ENCODE results near the gene UBE2J1.
"Not testable (repeated sequence)": the region's sequence is repeated elsewhere in the genome, so short reads cannot be mapped to it uniquely, and the experiment has no call there.

Gene UBE2J1

GRCh38 chr6:89317067-89317466 lies 35.5 kb downstream of the UBE2J1 start:
- Mint-ChIP-seq H3K36me3 (ENCODE audit: low read depth) (peaks cover 15% of the 10 kb centered on the region), H3K4me1 (ENCODE audit: low read depth) (no peaks in the 10 kb centered on the region), H3K27ac (no peak overlapping the region), H3K4me3 (no peak overlapping the region), H3K9me3 (no peaks in the 10 kb centered on the region), H3K27me3 (no peaks in the 10 kb centered on the region)
- no peak for DNase-seq

- no peak for DNase-seq
- no peaks in the 10 kb centered on the region for H3K27me3 Mint-ChIP-seq
- H3K4me3 Mint-ChIP-seq = no peak within 1 kb of the TSS
- peaks cover 11% of the 10 kb centered on the region for H3K36me3 Mint-ChIP-seq (ENCODE audit: low read depth)
- H3K9me3 Mint-ChIP-seq = no peaks in the 10 kb centered on the region
- H3K27ac Mint-ChIP-seq = no peak within 1 kb of the TSS
- no peaks in the 10 kb centered on the region for H3K4me1 Mint-ChIP-seq (ENCODE audit: low read depth)
These were observed 37.2 kb downstream of the UBE2J1 start, which contains the start of gene GABRR2 for GRCh38 chr6:89315249-89315885. TSS of gene GABRR2 (minus strand) at chr6:89315299. CDS start at chr6:89315165, 134 bp downstream.

GRCh38 chr6:89314692-89315091 lies 37.8 kb downstream of the UBE2J1 start:
- Mint-ChIP-seq H3K9me3 (no peaks in the 10 kb centered on the region), H3K36me3 (ENCODE audit: low read depth) (peaks cover 11% of the 10 kb centered on the region), H3K27ac (no peak overlapping the region), H3K4me1 (ENCODE audit: low read depth) (no peaks in the 10 kb centered on the region), H3K4me3 (no peak overlapping the region), H3K27me3 (no peaks in the 10 kb centered on the region)
- no peak for DNase-seq

GRCh38 chr6:89313006-89313405 lies 39.5 kb downstream of the UBE2J1 start:
- no peaks in the 10 kb centered on the region for H3K4me1 Mint-ChIP-seq (ENCODE audit: low read depth)
- H3K4me3 Mint-ChIP-seq = no peak overlapping the region
- no peaks in the 10 kb centered on the region for H3K27me3 Mint-ChIP-seq
- no peaks in the 10 kb centered on the region for H3K9me3 Mint-ChIP-seq
- no peak for DNase-seq
- peaks cover 11% of the 10 kb centered on the region for H3K36me3 Mint-ChIP-seq (ENCODE audit: low read depth)
- no peak overlapping the region for H3K27ac Mint-ChIP-seq

- H3K27ac Mint-ChIP-seq = no peak overlapping the region
- no peak for DNase-seq
- peaks cover 11% of the 10 kb centered on the region for H3K36me3 Mint-ChIP-seq (ENCODE audit: low read depth)
- H3K4me1 Mint-ChIP-seq (ENCODE audit: low read depth) = no peaks in the 10 kb centered on the region
- no peak overlapping the region for H3K4me3 Mint-ChIP-seq
- no peaks in the 10 kb centered on the region for H3K27me3 Mint-ChIP-seq
- no peaks in the 10 kb centered on the region for H3K9me3 Mint-ChIP-seq
These were observed 40.5 kb downstream of the UBE2J1 start for GRCh38 chr6:89311853-89312531.

GRCh38 chr6:89311530-89311852 lies 41.0 kb downstream of the UBE2J1 start:
- Mint-ChIP-seq H3K4me3 (no peak overlapping the region), H3K9me3 (no peaks in the 10 kb centered on the region), H3K36me3 (ENCODE audit: low read depth) (peaks cover 11% of the 10 kb centered on the region), H3K27me3 (no peaks in the 10 kb centered on the region), H3K4me1 (ENCODE audit: low read depth) (no peaks in the 10 kb centered on the region), H3K27ac (no peak overlapping the region)
- DNase-seq = no peak

GRCh38 chr6:89310929-89311328 lies 41.6 kb downstream of the UBE2J1 start:
- H3K27ac Mint-ChIP-seq = no peak overlapping the region

GRCh38 chr6:89308525-89309395 lies 43.8 kb downstream of the UBE2J1 start:
- Mint-ChIP-seq H3K4me3 (no peak overlapping the region), H3K9me3 (no peaks in the 10 kb centered on the region), H3K4me1 (ENCODE audit: low read depth) (no peaks in the 10 kb centered on the region)

More at GRCh38 chr6:89310929-89311328, 41.6 kb downstream of the UBE2J1 start:
- H3K9me3 Mint-ChIP-seq = no peaks in the 10 kb centered on the region
- no peak for DNase-seq
- H3K36me3 Mint-ChIP-seq (ENCODE audit: low read depth) = peaks cover 8% of the 10 kb centered on the region
- no peak overlapping the region for H3K4me3 Mint-ChIP-seq
- no peaks in the 10 kb centered on the region for H3K27me3 Mint-ChIP-seq
- no peaks in the 10 kb centered on the region for H3K4me1 Mint-ChIP-seq (ENCODE audit: low read depth)

GRCh38 chr6:89304517-89304916 lies 48.0 kb downstream of the UBE2J1 start:
- H3K27me3 Mint-ChIP-seq; H3K9me3 Mint-ChIP-seq; H3K4me3 Mint-ChIP-seq; H3K4me1 Mint-ChIP-seq (ENCODE audit: low read depth); H3K27ac Mint-ChIP-seq; H3K36me3 Mint-ChIP-seq (ENCODE audit: low read depth); DNase-seq: not testable (repeated sequence)

More at GRCh38 chr6:89308525-89309395, 43.8 kb downstream of the UBE2J1 start:
- H3K36me3 Mint-ChIP-seq (ENCODE audit: low read depth) = no peaks in the 10 kb centered on the region
- no peak for DNase-seq
- no peaks in the 10 kb centered on the region for H3K27me3 Mint-ChIP-seq
- H3K27ac Mint-ChIP-seq = no peak overlapping the region

- H3K36me3 Mint-ChIP-seq (ENCODE audit: low read depth) = no peaks in the 10 kb centered on the region
- H3K27ac Mint-ChIP-seq = no peak overlapping the region
- DNase-seq = no peak
- H3K27me3 Mint-ChIP-seq = no peaks in the 10 kb centered on the region
- no peaks in the 10 kb centered on the region for H3K9me3 Mint-ChIP-seq
- peaks cover 17% of the 10 kb centered on the region for H3K4me1 Mint-ChIP-seq (ENCODE audit: low read depth)
- no peak overlapping the region for H3K4me3 Mint-ChIP-seq
These were observed 49.6 kb downstream of the UBE2J1 start for GRCh38 chr6:89302936-89303335.

GRCh38 chr6:89302195-89302770 lies 50.2 kb downstream of the UBE2J1 start:
- Mint-ChIP-seq H3K4me1 (ENCODE audit: low read depth) (peaks cover 23% of the 10 kb centered on the region), H3K9me3 (no peaks in the 10 kb centered on the region), H3K4me3 (no peak overlapping the region), H3K27me3 (no peaks in the 10 kb centered on the region), H3K36me3 (ENCODE audit: low read depth) (no peaks in the 10 kb centered on the region), H3K27ac (no peak overlapping the region)
- DNase-seq = no peak

- DNase-seq = no peak
- H3K4me3 Mint-ChIP-seq = no peak overlapping the region
- H3K36me3 Mint-ChIP-seq (ENCODE audit: low read depth) = no peaks in the 10 kb centered on the region
- no peaks in the 10 kb centered on the region for H3K27me3 Mint-ChIP-seq
- H3K9me3 Mint-ChIP-seq = no peaks in the 10 kb centered on the region
- peaks cover 23% of the 10 kb centered on the region for H3K4me1 Mint-ChIP-seq (ENCODE audit: low read depth)
- no peak overlapping the region for H3K27ac Mint-ChIP-seq
These were observed 50.8 kb downstream of the UBE2J1 start for GRCh38 chr6:89301586-89302194.

- Mint-ChIP-seq H3K27me3 (no peaks in the 10 kb centered on the region), H3K36me3 (ENCODE audit: low read depth) (no peaks in the 10 kb centered on the region), H3K4me1 (ENCODE audit: low read depth) (peaks cover 23% of the 10 kb centered on the region), H3K4me3 (no peak overlapping the region), H3K9me3 (no peaks in the 10 kb centered on the region), H3K27ac (no peak overlapping the region)
- DNase-seq = no peak
These were observed 53.1 kb downstream of the UBE2J1 start for GRCh38 chr6:89299466-89299850.

- H3K4me1 Mint-ChIP-seq (ENCODE audit: low read depth) = peaks cover 23% of the 10 kb centered on the region
- H3K27me3 Mint-ChIP-seq = no peaks in the 10 kb centered on the region
- no peak overlapping the region for H3K4me3 Mint-ChIP-seq
- H3K9me3 Mint-ChIP-seq = no peaks in the 10 kb centered on the region
- peak overlapping the region; percentile 88 for H3K27ac Mint-ChIP-seq
- H3K36me3 Mint-ChIP-seq (ENCODE audit: low read depth) = no peaks in the 10 kb centered on the region
- DNase-seq = no peak
These were observed 53.6 kb downstream of the UBE2J1 start for GRCh38 chr6:89298680-89299465.
